Measurements from ENCODE around the gene ARL15. TPM values are rescaled to one million over a fixed set of nuclear protein-coding genes. Genes with fewer than 3 reads are reported as not detected.
"Not testable (repeated sequence)": the region's sequence is repeated elsewhere in the genome, so short reads cannot be mapped to it uniquely, and the experiment has no call there.

Gene ARL15
- total RNA-seq, 1 experiment from 2014 or later = 7.9 TPM

DNA sequence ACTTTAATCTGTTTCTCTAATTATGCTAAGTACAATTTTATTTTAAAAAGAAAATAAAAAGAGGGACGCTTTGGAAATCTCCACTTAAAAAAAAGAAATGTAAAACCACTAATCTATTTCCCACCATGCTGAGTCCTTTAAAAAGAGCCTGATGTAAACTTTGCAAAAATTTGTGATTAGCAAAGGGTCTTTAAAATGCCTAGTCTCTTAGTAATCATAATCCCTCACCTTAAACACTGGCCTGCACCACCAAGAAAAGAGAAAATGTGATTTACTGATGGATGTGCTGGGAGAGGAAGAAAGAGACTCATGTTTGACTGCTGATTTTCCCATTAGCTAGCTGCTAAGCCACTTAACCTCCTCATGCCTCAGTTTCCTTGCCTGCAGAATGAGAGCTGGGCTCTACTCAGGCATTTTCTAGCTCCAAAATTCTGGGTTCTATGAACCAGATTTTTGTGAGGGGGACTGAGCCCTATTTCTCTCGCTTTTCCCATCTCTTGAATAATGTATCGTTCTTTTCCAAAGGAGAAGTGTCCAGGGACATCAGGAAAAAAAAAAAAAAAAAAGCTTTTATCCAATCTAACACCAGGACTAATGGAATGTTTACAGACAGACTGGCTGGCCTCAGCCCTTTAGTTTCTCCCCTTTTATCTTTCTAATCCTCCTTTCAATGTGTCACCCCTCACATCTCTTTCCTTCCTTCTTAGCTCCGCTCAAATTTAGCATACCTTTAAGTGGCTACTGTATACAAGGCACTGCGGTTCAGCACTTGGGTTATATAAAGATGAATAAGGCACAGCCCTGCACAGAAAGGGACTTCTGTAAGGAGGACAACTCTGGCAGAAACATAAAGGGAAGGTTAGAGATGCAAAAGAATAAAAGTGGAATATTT is 312.4 kb downstream of the ARL15 start:
- no peak for DNase-seq (ENCODE audit: low read depth)

DNA sequence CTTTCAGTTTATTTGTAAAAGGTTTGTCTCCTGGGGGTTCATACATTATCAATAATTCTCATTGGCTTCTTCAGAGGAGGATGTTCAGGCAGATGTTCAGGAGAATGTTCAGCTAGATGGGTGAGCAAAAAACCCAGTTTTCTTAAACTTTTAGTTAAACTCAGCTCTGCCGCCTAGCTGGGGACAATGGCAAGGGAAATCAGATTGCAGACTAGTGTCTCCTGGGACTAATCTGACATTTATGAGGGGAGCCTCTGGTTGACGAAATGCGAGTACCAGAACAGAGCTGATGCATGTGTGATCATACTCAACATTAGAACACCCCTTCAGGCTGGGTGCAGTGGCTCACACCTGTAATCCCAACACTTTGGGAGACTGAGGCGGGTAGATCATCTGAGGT is 314.4 kb downstream of the ARL15 start:
- no peak for DNase-seq (ENCODE audit: low read depth)

GRCh38 chr5:53994148-53994547 is 316.2 kb downstream of the ARL15 start:
- no peak for DNase-seq (ENCODE audit: low read depth)

DNA sequence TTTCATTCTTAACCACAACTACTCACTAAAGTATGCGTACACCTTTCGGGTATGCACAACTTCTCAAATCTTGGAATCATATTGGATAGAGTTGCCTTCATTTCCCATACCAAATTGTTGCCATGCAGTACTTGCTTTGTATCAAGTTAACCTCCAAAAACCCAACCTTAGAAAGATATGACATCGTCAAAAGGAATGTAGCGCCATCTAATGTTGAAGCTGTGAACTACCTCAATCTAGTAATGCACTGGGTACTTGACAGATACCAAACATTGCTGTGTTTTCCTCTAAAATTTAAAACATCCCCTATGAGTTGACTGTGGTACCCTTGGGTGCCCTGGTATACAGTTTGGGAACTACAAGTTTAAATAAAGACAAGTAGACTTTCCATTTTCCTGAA is 318.4 kb downstream of the ARL15 start:
- no peak for DNase-seq (ENCODE audit: low read depth)

DNA sequence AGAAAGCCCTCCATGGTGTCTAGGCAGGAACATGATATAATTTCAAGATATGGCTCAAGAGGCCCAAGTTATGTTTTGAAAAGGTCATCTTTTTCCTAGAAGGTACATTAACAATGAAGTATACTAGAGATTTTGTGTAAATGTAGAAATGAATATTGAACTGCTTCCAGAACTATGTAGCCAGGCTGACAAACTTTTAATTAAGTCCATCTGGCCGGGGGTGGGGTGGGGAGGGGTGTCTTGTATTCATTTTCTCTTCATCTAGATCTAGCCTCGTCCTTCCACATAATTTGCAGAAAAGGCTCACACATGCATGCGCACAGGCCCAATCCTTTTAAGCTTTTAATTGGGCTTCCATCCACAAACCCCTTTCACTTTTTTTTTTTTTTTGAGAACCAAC is 323.3 kb downstream of the ARL15 start:
- no peak for DNase-seq (ENCODE audit: low read depth)

GRCh38 chr5:53985796-53986195 is 324.6 kb downstream of the ARL15 start:
- DNase-seq (ENCODE audit: low read depth) = no peak

- DNase-seq (ENCODE audit: low read depth) = no peak
These were observed 325.4 kb downstream of the ARL15 start for GRCh38 chr5:53984971-53985370.

- peak; percentile 11 for DNase-seq (ENCODE audit: low read depth)
These were observed 326.6 kb downstream of the ARL15 start for GRCh38 chr5:53983568-53984460.

- DNase-seq (ENCODE audit: low read depth) = not testable (repeated sequence)
These were observed 328.1 kb downstream of the ARL15 start for GRCh38 chr5:53982319-53982718.

GRCh38 chr5:53980061-53980460 is 330.3 kb downstream of the ARL15 start:
- no peak for DNase-seq (ENCODE audit: low read depth)

DNA sequence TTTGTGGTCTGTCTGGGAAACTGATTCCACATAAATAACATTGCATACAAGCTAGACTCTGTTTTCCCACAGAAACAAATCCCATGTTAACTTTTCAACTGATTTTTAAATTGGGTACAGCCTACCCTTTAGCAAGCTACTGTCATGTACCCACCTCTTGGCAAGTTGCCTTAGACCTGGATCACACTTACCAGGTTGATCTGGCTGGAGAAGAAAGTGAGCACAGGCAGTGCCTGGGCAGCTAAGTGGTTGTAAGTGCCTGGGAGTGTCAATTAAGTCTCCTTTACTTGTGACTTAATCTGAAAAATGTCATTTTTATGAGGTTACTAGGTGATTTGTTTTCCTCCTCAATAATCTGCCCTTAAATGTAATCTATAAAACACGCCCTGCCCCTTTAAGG is 336.4 kb downstream of the ARL15 start:
- DNase-seq (ENCODE audit: low read depth) = no peak

- DNase-seq (ENCODE audit: low read depth) = no peak
These were observed 338.1 kb downstream of the ARL15 start for GRCh38 chr5:53972314-53972713.

- no peak for DNase-seq (ENCODE audit: low read depth)
These were observed 338.8 kb downstream of the ARL15 start for GRCh38 chr5:53971551-53971950.

- no peak for DNase-seq (ENCODE audit: low read depth)
These were observed 339.2 kb downstream of the ARL15 start for GRCh38 chr5:53971131-53971530.

DNA sequence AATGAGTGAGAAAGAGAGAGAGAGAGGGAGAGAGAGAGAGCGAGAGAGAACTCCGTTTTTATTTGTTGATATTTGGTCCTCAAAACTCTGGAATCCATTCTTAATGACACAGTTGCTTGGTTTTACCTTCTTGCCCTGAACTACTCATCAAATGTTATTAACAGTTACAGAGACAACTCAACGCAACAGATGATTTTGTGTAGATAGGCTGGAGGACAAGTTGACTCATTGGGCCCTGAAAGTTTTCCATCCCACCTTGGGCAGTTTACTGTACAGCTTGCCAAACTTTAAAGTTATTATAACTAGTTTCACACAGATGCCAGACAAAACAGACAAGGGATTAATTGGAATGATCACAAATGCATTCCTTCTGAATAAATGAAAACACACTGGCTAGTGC is 339.9 kb downstream of the ARL15 start:
- DNase-seq (ENCODE audit: low read depth) = no peak

- DNase-seq (ENCODE audit: low read depth) = no peak
These were observed 341.1 kb downstream of the ARL15 start for GRCh38 chr5:53969176-53969730.

- peak; percentile 4 for DNase-seq (ENCODE audit: low read depth)
These were observed 344.9 kb downstream of the ARL15 start for GRCh38 chr5:53965459-53965858.

- DNase-seq (ENCODE audit: low read depth) = no peak
These were observed 346.4 kb downstream of the ARL15 start for GRCh38 chr5:53963958-53964357.

GRCh38 chr5:53962306-53962705 is 348.1 kb downstream of the ARL15 start:
- no peak for DNase-seq (ENCODE audit: low read depth)

GRCh38 chr5:53956632-53957031 is 353.7 kb downstream of the ARL15 start:
- DNase-seq (ENCODE audit: low read depth) = no peak

- no peak for DNase-seq (ENCODE audit: low read depth)
These were observed 354.2 kb downstream of the ARL15 start for GRCh38 chr5:53956196-53956595.

GRCh38 chr5:53950621-53951020 is 359.8 kb downstream of the ARL15 start:
- DNase-seq (ENCODE audit: low read depth) = no peak

All from HT1080 (cell line).